Middle frontal gyrus (tissue), 1 donor: ENCODE results near the gene CAMKMT.

Experiments used
- DNase-seq: peaks from one replicate; pipeline ENCODE4 v3.0.0-alpha.2; 2015; ENCODE audit warnings: low spot score; ENCODE audit errors: extremely low spot score

Gene CAMKMT

GRCh38 chr2:44789971-44790721, 428.4 kb downstream of the CAMKMT start:
- DNase-seq = no peak

DNA sequence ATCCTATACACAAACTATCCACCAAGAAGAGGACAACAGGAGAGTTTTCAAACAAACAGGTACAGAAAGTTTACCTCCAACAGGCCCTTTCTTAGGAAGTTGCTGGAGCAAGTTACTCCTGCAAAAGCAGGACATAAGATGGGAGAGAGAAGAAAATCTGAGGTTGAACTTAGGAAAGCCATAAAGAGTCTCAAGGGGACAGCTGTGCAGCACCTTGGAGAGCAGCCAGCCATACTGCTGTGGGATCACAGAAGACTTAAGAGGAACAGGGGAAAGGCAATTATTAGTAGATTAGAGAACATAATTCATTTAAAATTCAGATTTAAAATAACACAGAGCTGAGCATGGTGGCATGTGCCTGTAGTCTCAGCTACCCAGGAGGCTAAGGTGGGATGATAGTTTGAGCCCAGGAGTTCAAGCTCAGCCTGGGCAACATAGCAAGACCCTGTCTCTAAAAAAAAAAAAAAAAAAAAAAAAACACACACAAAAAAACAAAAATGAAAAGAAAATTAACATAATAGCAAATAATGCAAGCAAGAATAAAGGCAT, 431.6 kb downstream of the CAMKMT start:
- DNase-seq = no peak

- DNase-seq = no peak
Observed at GRCh38 chr2:44796771-44797170, 435.0 kb downstream of the CAMKMT start.

DNA sequence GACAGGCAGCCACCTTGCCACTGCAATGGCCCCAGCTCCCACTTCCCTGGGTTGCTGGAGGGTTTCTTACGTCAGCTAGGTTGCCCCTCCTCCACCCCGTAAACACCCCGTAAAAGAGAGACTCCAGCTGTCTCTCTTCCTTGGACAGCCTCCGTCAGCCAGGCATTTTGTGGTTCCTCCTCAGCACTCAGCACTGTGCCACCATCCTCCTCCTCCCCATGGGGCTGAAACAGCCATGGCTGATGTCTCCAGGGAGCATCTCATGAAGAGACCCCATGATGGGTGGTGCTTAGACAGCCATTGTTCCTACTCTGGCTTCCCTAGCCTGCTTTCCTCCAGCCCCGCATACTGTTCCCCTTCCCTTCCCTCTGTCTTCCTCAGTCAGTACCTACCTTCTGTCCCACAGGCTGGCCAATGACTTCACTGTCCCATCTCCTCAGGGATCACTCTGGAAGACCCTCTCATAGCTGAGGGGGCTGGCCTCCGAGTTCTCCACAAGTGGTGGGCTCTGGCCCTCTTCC, 436.5 kb downstream of the CAMKMT start:
- no peak for DNase-seq

- DNase-seq = no peak
Observed at GRCh38 chr2:44799105-44799504, 437.4 kb downstream of the CAMKMT start.

DNA sequence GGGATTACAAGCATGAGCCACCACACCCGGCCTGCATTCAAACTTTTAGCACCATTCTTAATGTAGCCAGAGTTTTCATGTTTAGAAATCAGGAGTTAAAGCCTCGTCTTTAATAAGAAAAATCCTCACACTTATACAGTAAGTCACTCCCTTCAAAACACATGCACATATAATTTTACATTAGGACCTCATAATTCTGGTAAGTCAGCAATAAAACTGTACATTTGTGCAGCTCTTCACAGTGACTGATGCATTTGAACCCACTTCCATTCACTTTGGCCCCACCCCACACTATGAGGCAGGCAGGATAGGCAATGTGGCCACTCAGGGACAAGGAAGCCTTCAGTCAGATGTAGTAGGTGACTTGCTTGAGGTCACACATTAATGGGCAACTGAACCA, 438.0 kb downstream of the CAMKMT start:
- DNase-seq = no peak

DNA sequence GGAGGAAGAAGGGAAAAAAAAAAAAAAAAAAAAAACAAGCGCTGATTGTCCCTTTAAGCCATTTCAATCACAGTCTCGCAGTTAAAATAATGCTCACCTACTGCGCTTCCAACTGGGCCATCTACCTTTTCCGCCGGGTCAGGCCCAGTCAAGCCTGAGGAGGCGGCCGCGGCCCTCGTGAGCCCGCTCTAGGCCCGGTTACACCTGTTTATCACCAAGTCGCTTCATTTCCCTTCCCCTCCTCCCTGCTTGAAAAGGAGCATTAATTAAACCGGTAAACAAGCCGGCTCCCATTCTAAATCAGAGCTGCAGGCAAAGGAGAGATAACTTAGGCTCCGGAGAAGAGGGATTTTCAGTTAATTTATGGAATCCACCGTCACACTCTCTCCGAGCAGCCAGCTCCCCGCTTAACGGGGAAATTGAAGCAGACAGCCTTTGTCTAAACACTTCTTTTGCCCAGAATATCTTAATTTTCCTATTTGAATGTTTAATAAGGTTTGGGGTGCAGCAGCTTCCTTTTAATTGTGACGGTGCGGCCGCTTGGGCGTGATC, 439.6 kb downstream of the CAMKMT start:
- no peak for DNase-seq

GRCh38 chr2:44801841-44802776, 440.4 kb downstream of the CAMKMT start:
- no peak for DNase-seq

GRCh38 chr2:44802777-44803424, 441.2 kb downstream of the CAMKMT start:
- no peak for DNase-seq

DNA sequence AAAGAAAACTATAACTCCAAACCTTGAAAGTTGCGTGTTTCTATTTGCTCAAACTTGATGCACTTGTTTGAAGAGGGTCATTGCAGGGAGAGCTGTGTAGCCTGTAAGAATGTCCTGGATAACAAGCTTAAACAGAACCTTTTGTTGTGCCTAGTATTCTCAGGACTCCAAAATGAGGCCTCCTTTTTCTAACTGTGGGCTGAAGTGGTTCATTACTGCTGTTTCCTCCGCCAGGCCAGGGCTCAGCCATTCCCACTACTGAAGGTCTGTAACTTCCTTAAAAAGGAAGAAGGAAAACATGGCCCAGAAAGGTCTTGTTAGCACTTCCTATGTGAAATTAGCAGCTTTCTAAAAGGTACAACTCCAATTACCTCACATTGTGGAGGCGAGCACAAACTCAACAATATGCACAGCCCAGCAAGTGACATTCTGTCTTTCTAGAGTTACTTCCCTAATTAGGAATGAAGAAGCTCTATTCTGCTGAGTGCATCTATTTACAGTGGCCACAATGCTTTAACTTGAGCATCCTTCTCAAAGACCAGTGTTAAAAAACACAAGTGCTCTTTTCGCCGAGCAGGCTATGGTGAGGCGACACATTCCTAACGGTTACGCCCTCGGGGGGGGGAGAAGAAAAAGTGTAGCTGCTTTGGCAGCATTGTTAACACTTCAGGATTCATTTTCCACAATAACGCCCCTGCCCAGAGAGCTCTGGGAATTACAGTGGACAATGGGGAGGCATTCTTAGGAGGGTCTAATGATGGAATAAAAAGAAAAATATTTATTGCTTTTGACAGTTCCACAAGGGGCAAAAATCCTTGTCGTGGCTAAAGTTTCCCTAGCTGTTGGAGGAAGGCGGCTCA, 442.9 kb downstream of the CAMKMT start:
- DNase-seq = no peak

GRCh38 chr2:44805401-44806235, 443.9 kb downstream of the CAMKMT start:
- DNase-seq = no peak

DNA sequence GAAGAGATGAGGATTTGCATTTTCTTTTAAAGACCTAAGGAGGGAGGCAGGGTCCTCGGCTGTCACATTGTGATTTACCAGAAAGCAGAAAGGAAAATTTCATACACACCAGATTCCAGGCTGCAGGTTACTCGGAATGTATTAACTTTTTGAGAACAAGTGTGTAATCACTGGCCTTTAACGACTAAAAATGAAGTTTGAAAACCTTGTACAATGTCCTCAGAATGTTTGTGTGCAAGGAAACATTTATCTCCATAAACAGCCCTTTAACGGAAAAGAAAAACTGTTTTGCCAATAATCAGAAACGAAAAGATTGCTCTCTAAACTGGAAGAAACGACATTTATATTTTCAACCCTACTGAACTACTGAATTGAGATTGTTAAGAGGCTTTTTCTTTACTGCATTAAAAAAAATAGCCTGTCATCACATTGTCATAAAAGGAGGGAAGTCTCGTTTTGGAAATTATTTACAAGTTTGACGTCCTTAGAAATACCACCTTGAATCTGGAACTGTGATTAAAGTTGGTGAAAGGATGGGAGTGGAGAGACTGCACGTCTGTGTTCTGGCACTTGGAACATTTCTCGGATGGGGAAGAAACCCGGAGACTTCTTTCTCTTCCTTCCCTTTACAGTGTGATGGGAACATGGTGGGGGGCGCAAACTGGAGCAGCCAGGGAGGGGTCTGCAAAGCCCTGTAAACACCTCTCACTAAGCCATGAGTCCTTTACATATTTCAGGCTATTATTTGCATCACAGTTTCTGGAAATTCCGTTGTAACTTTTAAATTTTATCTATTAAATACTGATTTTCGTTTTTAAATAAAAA, 445.7 kb downstream of the CAMKMT start:
- no peak for DNase-seq

- no peak for DNase-seq
Observed at GRCh38 chr2:44810892-44811530, 449.3 kb downstream of the CAMKMT start.

- no peak for DNase-seq
Observed at GRCh38 chr2:44813165-44813564, 451.4 kb downstream of the CAMKMT start.

DNA sequence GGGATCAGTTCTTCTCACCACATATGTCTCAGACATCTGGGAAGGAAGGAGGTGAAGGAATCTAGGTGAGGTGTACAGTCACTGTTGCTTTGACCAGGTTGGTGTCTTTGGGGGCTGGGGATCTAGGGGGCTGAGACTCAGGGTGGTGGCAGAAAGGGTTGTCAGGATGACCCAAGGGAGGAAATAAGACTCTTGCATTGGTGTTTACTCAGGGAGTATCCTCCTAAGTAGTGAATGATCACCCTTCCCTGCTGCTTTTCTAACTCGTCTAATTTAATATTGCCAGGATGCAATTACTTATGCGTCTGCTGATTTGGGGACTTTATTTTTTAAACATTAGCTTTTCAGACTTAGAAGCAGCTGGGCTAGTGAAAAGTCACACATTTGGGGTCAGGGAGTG, 451.9 kb downstream of the CAMKMT start:
- no peak for DNase-seq

DNA sequence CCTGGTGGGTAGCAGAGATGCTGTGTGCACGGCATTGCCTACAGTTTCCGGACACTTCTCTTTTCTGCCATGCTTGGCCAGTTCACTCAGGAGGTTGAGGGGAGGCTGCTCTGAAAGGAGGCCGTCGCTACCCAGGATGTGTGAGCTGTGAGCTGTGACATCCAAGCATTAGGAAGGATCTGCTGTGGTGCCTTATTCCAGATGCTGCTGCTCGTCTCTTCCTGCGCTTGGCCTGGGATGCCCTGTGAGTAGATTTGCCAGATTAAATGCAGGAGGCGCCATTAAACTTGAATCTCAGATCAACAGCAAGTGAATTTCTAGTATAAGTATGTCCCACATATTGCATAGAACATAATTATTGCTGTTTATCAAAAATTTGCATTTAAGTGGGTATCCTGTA, 455.5 kb downstream of the CAMKMT start:
- no peak for DNase-seq

DNA sequence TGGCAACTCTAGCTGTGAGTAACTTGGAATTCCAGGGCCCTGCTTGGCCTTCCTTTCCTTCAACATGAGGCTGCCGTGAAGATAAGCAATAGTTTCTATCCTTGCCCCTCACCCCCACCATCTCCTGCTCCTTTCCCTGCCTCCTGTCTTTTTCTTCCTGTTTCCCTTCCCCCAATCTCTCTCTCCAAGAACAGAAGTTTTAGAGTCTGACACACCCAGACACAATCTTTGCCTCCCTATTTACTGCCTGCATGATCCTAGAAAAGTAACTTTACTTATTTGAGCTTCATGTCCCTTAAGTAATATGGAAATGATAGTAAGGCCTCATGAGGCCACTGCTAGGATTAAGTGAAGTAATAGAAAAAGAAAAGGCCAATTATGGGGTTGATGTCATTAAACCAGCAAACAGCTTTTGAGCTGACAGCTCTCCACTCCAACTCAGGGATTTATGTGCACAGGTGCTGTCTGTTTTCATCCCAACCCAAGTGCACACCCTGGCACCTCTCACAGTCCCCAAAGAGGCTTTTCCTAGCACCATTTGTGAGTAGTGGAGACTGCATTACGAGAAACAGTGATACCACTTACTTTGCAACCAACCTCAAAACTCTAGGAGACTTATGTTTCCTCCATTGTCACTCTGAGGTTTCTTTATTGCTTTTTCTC, 456.1 kb downstream of the CAMKMT start:
- no peak for DNase-seq
